DMS79 treated with DMSO at 0.1 percent for 48 hours (cell line): ENCODE results near the gene TXLNG.
A peak's percentile ranks its signal among the peaks of the same experiment; 100 is the strongest.
"Not testable (repeated sequence)": the region's sequence is repeated elsewhere in the genome, so short reads cannot be mapped to it uniquely, and the experiment has no call there.

Source experiments
- DNase-seq: peaks from one replicate; lab custom pipeline; 2025; lab: John Stamatoyannopoulos, UW

The TXLNG gene

GRCh38 chrX:16786139-16786790, at the start of gene TXLNG:
Gene TXLNG (plus strand): TSS chrX:16786466. CDS start chrX:16786488, 22 bp downstream.
- peak; percentile 81 for DNase-seq

DNA sequence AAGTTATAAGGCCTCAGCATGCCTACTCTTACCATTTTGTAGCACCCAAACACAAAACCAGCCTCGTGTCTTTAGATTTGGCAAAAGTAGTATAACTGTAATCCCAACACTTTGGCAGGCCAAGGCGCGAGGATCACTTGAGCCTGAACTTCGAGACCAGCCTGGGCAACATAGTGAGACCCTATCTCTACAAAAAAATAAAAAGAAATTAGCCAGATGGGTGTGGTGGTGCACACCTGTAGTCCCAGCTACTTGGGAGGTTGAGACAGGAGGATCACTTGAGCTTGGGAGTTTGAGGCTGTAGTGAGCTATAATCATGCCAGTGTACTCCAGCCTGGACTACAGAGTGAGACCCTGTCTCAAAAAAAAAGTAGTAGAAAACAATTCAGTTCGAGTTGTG, 49.2 kb upstream of the TXLNG start:
- DNase-seq = no peak

GRCh38 chrX:16739574-16739973, 46.7 kb upstream of the TXLNG start:
- no peak for DNase-seq

DNA sequence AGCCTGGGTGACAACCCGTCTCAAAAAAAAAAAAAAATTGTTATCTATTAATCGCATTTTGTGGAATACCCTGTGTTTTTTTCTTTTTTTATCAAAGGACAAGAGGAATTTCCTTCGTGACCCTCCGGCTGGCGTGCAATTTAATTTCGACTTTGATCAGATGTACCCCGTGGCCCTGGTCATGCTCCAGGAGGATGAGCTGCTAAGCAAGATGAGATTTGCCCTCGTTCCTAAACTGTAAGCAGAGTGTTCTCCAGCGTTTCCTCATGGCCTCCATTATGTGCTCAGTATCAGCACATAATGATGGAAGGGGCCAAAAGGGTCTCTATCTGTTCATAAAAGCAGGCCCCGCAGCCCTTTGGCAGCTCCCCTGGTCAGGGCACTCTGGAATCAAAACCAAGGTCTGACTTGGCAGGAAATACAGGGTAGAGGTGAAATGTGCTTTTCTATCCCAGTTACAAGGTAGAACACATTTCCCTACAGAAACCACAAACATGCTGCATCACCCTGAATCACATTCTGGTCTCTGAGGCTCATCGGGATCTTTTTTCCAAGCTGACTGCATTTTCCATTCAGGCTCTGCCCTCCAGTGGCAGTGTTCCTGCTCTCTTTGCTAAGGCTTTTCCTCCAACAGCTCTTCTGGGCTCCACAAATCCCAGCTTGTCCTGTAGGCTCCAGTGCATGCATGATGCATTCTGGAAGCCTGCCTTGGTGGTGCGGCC, 42.5 kb upstream of the TXLNG start:
- DNase-seq = no peak

GRCh38 chrX:16745102-16745501, 41.2 kb upstream of the TXLNG start:
- no peak for DNase-seq

GRCh38 chrX:16745659-16746058, 40.6 kb upstream of the TXLNG start:
- DNase-seq = no peak

DNA sequence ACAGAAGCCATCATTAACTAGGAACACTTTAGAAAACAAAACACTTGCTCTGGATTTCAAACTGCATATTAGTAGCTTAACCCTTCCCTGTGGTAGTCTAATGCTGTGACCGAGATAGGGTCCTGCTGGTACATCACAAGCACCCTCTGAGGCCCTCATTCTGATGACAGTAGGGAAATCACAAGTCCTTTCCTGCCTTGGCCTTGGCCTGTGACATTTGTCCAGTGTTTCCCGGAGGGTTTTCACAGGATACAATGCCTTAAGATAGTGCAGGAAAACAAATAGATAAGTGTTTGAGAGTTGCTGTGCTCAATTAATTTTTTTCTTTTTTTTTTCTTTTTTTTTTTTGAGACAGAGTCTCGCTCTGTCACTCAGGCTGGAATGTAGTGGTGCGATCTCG, 37.8 kb upstream of the TXLNG start:
- DNase-seq = no peak

DNA sequence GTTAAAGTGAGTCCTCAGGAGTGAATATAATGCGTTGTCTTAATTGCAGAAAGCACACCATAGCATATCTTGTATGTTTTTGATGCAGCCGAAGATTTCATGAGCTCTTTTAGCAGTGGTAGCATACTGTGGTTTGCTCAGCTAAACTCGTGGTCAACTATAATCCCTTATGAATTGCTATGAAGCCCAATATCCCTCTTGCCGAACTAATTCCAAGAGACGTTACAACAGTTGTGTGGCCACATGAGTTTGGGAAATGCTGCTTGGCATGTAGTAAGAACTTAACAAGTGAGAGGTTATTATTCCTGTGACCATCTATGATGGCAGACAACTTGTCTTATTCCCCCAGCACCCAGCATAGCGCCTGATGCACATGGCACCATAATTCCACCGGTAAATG, 36.1 kb upstream of the TXLNG start:
- DNase-seq = no peak

GRCh38 chrX:16754019-16754418, 32.2 kb upstream of the TXLNG start:
- no peak for DNase-seq

DNA sequence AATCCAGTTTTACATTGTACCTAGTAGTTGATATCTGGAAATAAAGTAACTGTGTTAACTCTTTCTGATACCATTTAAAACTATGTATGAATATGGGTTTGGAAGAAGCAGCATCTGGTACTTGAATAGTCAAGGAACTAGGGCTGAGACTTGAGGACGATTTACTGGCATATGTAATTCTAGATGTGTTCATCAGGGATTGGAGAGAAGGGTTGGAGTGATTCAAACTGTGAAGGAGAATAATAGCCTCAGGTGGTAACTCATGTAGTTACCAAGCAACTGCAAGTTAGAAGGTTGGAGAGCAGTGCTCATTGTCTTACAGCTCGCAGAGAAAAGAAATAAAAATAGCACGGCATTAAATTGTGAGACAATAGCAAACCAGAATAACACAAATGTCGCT, 29.5 kb upstream of the TXLNG start:
- DNase-seq = peak; percentile 36

DNA sequence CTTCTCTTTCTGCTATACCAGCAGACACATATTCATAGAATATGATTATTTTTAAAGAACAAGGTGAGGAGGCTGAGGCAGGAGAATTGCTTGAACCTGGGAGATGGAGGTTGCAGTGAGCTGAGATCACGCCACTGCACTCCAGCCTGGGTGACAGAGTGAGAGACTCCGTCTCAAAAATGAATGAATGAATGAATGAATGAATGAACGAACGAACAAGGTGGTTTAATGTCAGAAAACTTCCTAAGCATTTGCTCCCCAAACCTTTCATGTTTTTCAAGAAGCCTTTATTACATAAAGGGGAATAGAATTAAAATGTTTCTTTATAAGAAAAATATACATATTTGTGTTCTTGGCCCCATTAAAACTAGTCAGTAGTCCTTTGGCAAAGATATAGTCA, 24.8 kb upstream of the TXLNG start:
- DNase-seq = not testable (repeated sequence)

DNA sequence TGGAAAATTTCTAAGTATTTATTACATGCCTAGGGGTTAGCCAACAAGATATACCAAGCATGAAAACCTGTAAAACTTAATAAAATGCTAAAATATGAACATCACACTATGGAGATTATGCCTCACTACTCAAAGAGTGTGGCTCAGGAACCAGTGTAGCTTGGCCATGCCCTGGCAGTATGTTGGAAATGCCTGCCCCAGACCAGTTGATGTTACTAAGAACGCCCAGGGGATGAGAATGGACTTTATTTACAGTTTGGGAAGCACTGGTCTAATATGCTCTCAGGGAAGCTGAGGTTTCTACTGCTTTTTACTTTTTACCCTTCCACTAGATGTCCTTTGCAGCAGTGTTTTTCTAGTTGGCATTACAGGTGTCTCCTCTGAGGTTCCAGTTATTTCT, 23.7 kb upstream of the TXLNG start:
- DNase-seq = no peak

GRCh38 chrX:16765594-16765993, 20.7 kb upstream of the TXLNG start:
- DNase-seq = no peak

DNA sequence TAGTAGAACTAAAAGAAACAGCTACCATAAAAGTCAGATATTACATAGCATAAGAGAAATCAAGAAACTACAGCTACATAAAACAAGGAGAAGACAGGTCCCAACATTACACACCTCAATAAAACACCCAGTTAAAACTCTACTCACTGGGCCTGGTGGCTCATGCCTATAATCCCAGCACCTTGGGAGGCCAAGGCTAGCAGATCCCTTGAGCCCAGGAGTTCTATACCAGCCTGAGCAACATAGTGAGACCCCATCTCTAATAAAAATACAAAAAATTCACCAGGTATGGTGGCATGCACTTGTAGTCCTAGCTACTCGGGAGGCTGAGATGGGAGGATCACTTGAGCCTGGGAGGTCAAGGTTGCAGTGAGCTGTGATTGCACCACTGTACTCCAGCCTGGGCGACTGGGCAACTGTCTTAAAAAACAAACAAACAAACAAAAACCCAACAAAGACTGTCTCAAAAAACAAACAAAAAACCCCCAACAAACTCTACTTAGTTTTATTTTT, 15.2 kb upstream of the TXLNG start:
- no peak for DNase-seq

DNA sequence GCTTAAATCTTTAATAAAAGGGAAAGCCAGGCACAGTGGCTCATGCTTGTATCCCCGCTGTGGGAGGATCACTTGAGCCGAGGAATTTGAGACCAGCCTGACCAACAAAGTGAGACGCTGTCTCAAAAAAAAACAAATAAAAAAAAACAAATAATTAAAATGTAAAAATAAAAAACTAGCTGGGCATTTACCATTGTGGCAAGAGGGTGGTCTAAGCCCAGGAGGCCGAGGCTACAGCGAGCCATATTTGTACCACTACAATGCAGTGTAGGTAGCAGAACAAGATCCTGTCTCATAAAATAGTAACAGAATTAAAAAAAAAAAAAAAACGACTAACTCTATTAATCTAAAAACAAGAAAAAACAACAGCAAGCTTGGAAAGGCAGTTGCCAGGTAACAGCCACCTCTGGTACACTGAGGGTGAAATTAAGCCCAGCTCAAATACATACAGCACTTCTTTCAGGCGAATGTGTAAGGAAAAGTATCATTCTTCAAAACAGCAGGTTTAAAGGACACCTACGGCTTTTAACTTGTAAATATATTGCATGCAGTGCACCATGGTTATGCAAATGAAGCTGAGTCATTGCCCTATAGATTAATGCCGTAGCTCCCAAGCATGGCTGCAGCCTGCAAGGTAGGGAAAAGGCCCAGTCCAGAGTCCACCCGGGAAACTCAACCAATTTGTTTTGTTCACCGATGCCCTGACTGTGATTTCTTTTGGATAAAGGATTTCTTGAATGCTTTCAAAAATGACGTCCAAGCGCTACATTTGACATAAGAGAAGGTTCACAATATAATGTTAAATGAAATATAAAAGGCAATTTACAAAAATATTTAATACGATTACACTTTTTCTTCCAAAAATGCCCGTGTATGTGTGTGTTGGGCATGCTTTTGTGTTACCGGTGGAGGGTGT, 14.5 kb upstream of the TXLNG start:
- no peak for DNase-seq

- no peak for DNase-seq
These were observed 13.8 kb upstream of the TXLNG start for GRCh38 chrX:16772460-16772859.

- no peak for DNase-seq
These were observed 11.5 kb upstream of the TXLNG start for GRCh38 chrX:16774746-16775145.

DNA sequence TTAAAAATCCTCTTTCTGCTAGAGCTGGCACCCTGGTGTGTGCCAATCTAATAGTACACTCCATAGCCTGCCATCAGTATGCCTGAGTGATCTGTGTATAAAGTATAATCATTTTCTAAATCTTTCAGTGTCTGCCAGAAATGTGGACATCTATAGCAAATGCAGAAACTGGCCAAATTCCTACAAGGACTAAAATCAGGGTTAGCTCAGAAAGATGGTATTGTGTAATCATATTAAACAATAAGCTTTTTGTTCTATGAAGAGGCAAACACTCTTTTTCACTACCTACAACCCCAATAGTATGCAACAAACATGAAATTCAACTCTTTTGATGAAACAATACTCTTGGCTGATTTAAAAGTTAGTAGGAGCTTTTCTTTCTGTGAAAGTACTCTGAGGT, 7.7 kb upstream of the TXLNG start:
- DNase-seq = no peak

DNA sequence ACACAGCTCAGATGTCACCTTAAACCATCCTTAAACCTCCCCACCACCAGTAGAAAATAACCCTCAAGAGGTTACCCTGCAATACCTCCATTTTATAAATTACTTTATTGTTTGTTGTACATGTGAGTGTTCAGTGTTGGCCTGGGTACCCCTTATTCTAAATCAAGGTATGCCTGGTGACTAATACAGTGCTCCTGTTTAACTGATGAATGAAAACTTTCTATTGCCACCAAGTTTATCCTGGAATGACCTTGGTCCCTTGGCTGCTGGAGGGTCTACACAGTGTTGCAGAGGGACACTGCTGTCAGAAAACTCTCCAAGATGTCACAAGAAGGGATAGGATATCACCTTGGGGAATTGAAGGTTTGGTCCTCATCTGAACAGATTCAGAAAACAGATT, 7.3 kb upstream of the TXLNG start:
- DNase-seq = no peak

DNA sequence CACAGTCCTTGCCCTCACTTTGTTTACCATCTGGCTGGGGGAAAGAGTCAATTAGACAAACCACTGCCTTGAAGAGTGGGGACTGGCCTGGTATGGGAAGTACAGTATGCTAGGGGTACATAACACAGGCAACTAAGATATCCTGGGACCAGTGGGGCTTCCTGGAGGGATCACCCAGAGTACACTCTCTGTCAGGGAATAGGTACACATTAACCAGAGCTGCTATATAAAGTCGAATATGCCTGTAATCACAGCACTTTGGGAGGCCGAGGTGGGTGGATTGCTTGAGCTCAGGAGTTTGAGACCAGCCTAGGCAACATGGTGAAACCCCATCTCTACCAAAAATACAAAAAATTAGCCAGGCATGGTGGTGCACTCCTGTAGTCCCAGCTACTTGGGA, 6.5 kb upstream of the TXLNG start:
- DNase-seq = not testable (repeated sequence)

DNA sequence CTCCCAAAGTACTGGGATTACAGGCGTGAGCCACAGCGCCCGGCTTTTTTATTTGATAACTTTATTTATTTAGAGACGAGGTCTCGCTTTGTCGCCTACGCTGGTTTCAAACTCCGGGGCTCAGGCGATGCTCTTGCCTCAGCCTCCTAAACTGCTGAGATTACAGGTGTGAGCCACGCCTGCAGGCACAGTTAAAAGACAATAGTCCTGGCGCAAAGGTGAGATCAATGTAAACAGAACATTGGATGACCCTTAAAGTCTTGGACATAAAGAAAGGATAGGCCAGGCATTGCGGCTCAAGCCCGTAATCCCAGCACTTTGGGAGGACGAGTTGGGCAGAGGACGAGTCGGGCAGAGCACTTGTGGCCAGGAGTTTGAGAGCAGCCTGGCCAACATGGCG, 2.8 kb upstream of the TXLNG start:
- no peak for DNase-seq

GRCh38 chrX:16784440-16784839, 1.8 kb upstream of the TXLNG start:
- DNase-seq = not testable (repeated sequence)
